ENCODE measurements around the gene SLC39A5. TPM values are rescaled to one million over a fixed set of nuclear protein-coding genes. Genes with fewer than 3 reads are reported as not detected.

Gene SLC39A5
- total and polyA plus RNA-seq, 2 of the 13 experiments (the other 11 are each of a cell fraction or from before 2014, with no cell fraction given): 59.7 to 101 TPM

GRCh38 chr12:56244494-56244893 lies 14.6 kb downstream of the SLC39A5 start (continued):
- TF ChIP-seq ETS1 (CRISPR knock-in tag; IDR thresholded peaks at IDR 0.05): no peak
- no peak for TF ChIP-seq RBFOX2 (IDR thresholded peaks at IDR 0.05; ENCODE audit: low read depth, low read length)

- FAIRE-seq: no peak
Observed at GRCh38 chr12:56247923-56248322, 18.1 kb downstream of the SLC39A5 start.

More at GRCh38 chr12:56247923-56248322, 18.1 kb downstream of the SLC39A5 start:
- peaks cover 16% of the 10 kb centered on the region for H3K4me1 ChIP-seq (ENCODE audit: insufficient read depth, low read length)
- peaks cover 38 to 65% of the 10 kb centered on the region in 2 experiments for H3K36me3 ChIP-seq (replicated peaks in 1 of 2; ENCODE audit: control insufficient read depth in 1 of 2, insufficient read depth in 2 of 2, low read length in 2 of 2)
- intact Hi-C loops (cut with micrococcal nuclease; ENCODE audit: unreplicated experiment): no loop called here
- H3K79me2 ChIP-seq (ENCODE audit: insufficient read depth, low read length): no peaks in the 10 kb centered on the region
- no peaks in the 10 kb centered on the region for H3K27me3 ChIP-seq (ENCODE audit: control insufficient read depth in 1 of 2, insufficient read depth in 2 of 2, low read length in 2 of 2)
- ATAC-seq (no peak), DNase-seq (ENCODE audit: low spot score) (no peak)
- H3K9me3 ChIP-seq (ENCODE audit: low read length): no peaks in the 10 kb centered on the region
- POLR2A ChIA-PET: no interaction called here
- CTCF ChIA-PET (ENCODE audit: low intra/inter-chr PET ratio, low total read pairs): no interaction called here
- H3K4me2 ChIP-seq (ENCODE audit: low read depth, low read length): no peak overlapping the region
- no peak overlapping the region for H3K27ac ChIP-seq (ENCODE audit: extremely low read length, insufficient read depth, low read length)
- BruUV-seq (replicated peaks): no TSS peak
- H4K20me1 ChIP-seq (ENCODE audit: insufficient read depth, low read length): no peaks in the 10 kb centered on the region
- no peak overlapping the region for H2AFZ ChIP-seq (ENCODE audit: low read length)
- no peak overlapping the region for H3K4me3 ChIP-seq (replicated peaks in 1 of 3; ENCODE audit: insufficient read depth in 1 of 3, low read depth in 2 of 3, low read length in 3 of 3)
- H3K9ac ChIP-seq (ENCODE audit: insufficient read depth, low read depth, low read length): no peak overlapping the region
- WGBS (ENCODE audit: low lambda C conversion rate): 94% methylated on average over 9 of the region's 16 CpGs
- in situ Hi-C loops (cut with HindIII; ENCODE audit: extremely low pct_ligation_motif_present, low pct_unique_long_range_greater_than_20kb): no loop called here
- TF ChIP-seq ZNF264 (CRISPR knock-in tag; IDR thresholded peaks at IDR 0.05) (no peak), KLF16 (CRISPR knock-in tag; IDR thresholded peaks at IDR 0.05) (no peak), EZH2 (conservative IDR thresholded peaks at IDR 0.05; ENCODE audit: low read depth, low read length) (no peak), MTF1 (CRISPR knock-in tag; IDR thresholded peaks at IDR 0.05) (no peak), TFDP1 (CRISPR knock-in tag; IDR thresholded peaks at IDR 0.05; ENCODE audit: borderline replicate concordance) (no peak), MZF1 (CRISPR knock-in tag; IDR thresholded peaks at IDR 0.05; ENCODE audit: borderline replicate concordance) (no peak)

Data from HepG2 (cell line).